Panc1 (cell line): Measurements from ENCODE around the gene MYLK. TPM values are rescaled to one million over a fixed set of nuclear protein-coding genes. Genes with fewer than 3 reads are reported as not detected.

ENCODE experiments used
- ATAC-seq: fragments of 200-7000 bp; cut with Tn5 transposase; 2 replicates; pipeline ENCODE4 v1.9.1; 2020; ENCODE audit warnings: mild to moderate bottlenecking, moderate library complexity
- BruUV-seq: library from RNA; stranded (reverse); fragments of 400-500 nt; replicated peaks from 2 replicates; lab custom pipeline; 2021; lab: Mats Ljungman, UMichigan
- CTCF ChIA-PET: fragments of 300-600 bp; sonication (Branson Sonifier 250); formaldehyde crosslinking; loops from one replicate; lab custom pipeline; 2022; ENCODE audit warnings: antibody characterized with exemption; lab: Charles Lee
- POLR2A ChIA-PET: fragments of 300-600 bp; sonication (Branson Sonifier 250); formaldehyde crosslinking; loops from one replicate; lab custom pipeline; 2022; ENCODE audit warnings: antibody characterized with exemption; lab: Charles Lee
- DNase-seq: peaks from one replicate; pipeline ENCODE4 v3.0.0-alpha.2; 2010; ENCODE audit warnings: low read depth, low spot score
- H3K27ac ChIP-seq: 2 replicates; pipeline ENCODE4 v1.5.1; 2011; ENCODE audit warnings: mild to moderate bottlenecking, low read length, inconsistent platforms
- H3K27me3 ChIP-seq: fragments of 200-500 bp; sonication (Bioruptor generic); 2 replicates; pipeline ENCODE4 v1.6.0; 2014; ENCODE audit warnings: low read length, inconsistent platforms; ENCODE audit not compliant: control insufficient read depth, insufficient read depth
- H3K36me3 ChIP-seq: fragments of 200-500 bp; sonication (Bioruptor generic); 2 replicates; pipeline ENCODE4 v1.5.1; 2014; ENCODE audit warnings: inconsistent platforms, mild to moderate bottlenecking, low read length, moderate library complexity; ENCODE audit not compliant: control insufficient read depth, insufficient read depth
- H3K4me1 ChIP-seq: 2 replicates; pipeline ENCODE4 v1.5.1; 2011; ENCODE audit warnings: inconsistent platforms, mild to moderate bottlenecking, low read length, moderate library complexity; ENCODE audit not compliant: control insufficient read depth, insufficient read depth
- H3K4me3 ChIP-seq, 2 experiments: 2 replicates each; pipeline ENCODE4 v1.5.1; 2011 to 2012; ENCODE audit warnings: low read depth in 2 of 2, low read length in 2 of 2, mild to moderate bottlenecking in 2 of 2, inconsistent platforms in 1 of 2, moderate library complexity in 1 of 2
- H3K9me3 ChIP-seq: fragments of 200-500 bp; sonication (Bioruptor generic); 2 replicates; pipeline ENCODE4 v1.5.1; 2014; ENCODE audit warnings: low read depth, mild to moderate bottlenecking, inconsistent platforms, low read length, moderate library complexity; ENCODE audit not compliant: control insufficient read depth, insufficient read depth
- CTCF ChIP-seq: fragments of 450-650 bp; IDR thresholded peaks from 2 replicates; pipeline ENCODE4 v1.5.1; 2017; ENCODE audit warnings: mild to moderate bottlenecking
- POLR2AphosphoS5 ChIP-seq: IDR thresholded peaks from 2 replicates; pipeline ENCODE4 v1.6.1; 2012; ENCODE audit warnings: mild to moderate bottlenecking, low read depth, low read length, moderate library complexity
- REST ChIP-seq, 2 experiments: IDR thresholded peaks; 2 replicates each; pipeline ENCODE4 v1.6.1; 2011 to 2012; ENCODE audit warnings: low read depth in 2 of 2, control low read depth in 1 of 2, low read length in 1 of 2, mild to moderate bottlenecking in 1 of 2, moderate library complexity in 1 of 2; ENCODE audit not compliant: insufficient read depth in 1 of 2
- SIN3A ChIP-seq: IDR thresholded peaks from 2 replicates; pipeline ENCODE4 v1.6.1; 2012; ENCODE audit warnings: low read depth, mild to moderate bottlenecking, low read length, moderate library complexity, borderline replicate concordance; ENCODE audit not compliant: insufficient read depth
- TCF7L2 ChIP-seq: IDR thresholded peaks from 2 replicates; pipeline ENCODE4 v1.6.1; 2011; ENCODE audit warnings: mild to moderate bottlenecking, low read depth, low read length, inconsistent platforms
- in situ Hi-C: cut with HindIII; loops from 2 replicates; pipeline ENCODE4 v1.10.0; 2016; ENCODE audit warnings: low sequenced_read_pairs, low pct_unique_long_range_greater_than_20kb
- intact Hi-C: fragments of 100-400 bp; cut with micrococcal nuclease; formaldehyde crosslinking; loops from one replicate; pipeline ENCODE4 v1.10.0; 2022; ENCODE audit not compliant: unreplicated experiment
- total RNA-seq: library from RNA; stranded (reverse); gene quantifications from one replicate; pipeline ENCODE4 v1.2.1, GENCODE V29; 2021; ENCODE audit not compliant: unreplicated experiment

Gene MYLK
- total RNA-seq, 1 experiment from 2014 or later: 29.7 TPM

- H3K4me1 ChIP-seq: peaks cover 23% of the 10 kb centered on the region
- no peaks in the 10 kb centered on the region for H3K9me3 ChIP-seq
- TF ChIP-seq SIN3A: no peak
- no peak for TF ChIP-seq REST (IDR thresholded peaks at IDR 0.05; ENCODE audit: insufficient read depth in 1 of 2, low read depth in 2 of 2, low read length in 1 of 2)
- no peak for TF ChIP-seq POLR2AphosphoS5
- TF ChIP-seq CTCF: no peak
- TF ChIP-seq TCF7L2: no peak
- BruUV-seq: no TSS peak
- intact Hi-C loops: no loop called here
- no peaks in the 10 kb centered on the region for H3K36me3 ChIP-seq
- no peak overlapping the region for H3K27ac ChIP-seq
- no peak for DNase-seq
- in situ Hi-C loops: no loop called here
- ATAC-seq: no peak
- ChIA-PET POLR2A (no interaction called here), CTCF (no interaction called here)
- no peak overlapping the region for H3K4me3 ChIP-seq
- H3K27me3 ChIP-seq: no peaks in the 10 kb centered on the region
Observed at GRCh38 chr3:123755085-123755484, 129.0 kb downstream of the MYLK start.

- Histone ChIP-seq H3K27me3 (no peaks in the 10 kb centered on the region), H3K36me3 (no peaks in the 10 kb centered on the region), H3K27ac (peak overlapping the region; percentile 1; the same call in 1 of the 2 replicates), H3K9me3 (no peaks in the 10 kb centered on the region), H3K4me3 (no peak overlapping the region), H3K4me1 (peaks cover 26% of the 10 kb centered on the region)
- TF ChIP-seq CTCF: no peak
- TF ChIP-seq SIN3A: no peak
- TF ChIP-seq POLR2AphosphoS5: no peak
- TF ChIP-seq TCF7L2: no peak
- TF ChIP-seq REST (IDR thresholded peaks at IDR 0.05; ENCODE audit: insufficient read depth in 1 of 2, low read depth in 2 of 2, low read length in 1 of 2): no peak
- ChIA-PET CTCF (interaction anchor here (0.5 to 0.7 kb wide), 2 partner anchors 15 to 26 kb away, joined by 4 to 6 read pairs; no protein-coding TSS in a partner anchor), POLR2A (no interaction called here)
- DNase-seq: no peak
- ATAC-seq: no peak
- intact Hi-C loops (no loop called here), in situ Hi-C loops (no loop called here)
- no TSS peak for BruUV-seq
Observed at GRCh38 chr3:123753286-123753685, 130.8 kb downstream of the MYLK start.
